SJCRH30 (cell line): Measurements from ENCODE around the gene OR10W1. TPM values are rescaled to one million over a fixed set of nuclear protein-coding genes. Genes with fewer than 3 reads are reported as not detected.

ENCODE experiments used
- DNase-seq, 2 experiments: peaks; one replicate each; pipeline ENCODE4 v3.0.0-alpha.2; 2015 to 2020
- H3K27ac ChIP-seq: fragments of 250-450 bp; sonication (Bioruptor Pico); 2 replicates; pipeline ENCODE4 v1.5.1; 2020; ENCODE audit warnings: mild to moderate bottlenecking, moderate library complexity
- H3K27me3 ChIP-seq: fragments of 250-450 bp; sonication (Bioruptor Pico); 2 replicates; pipeline ENCODE4 v1.5.1; 2020; ENCODE audit warnings: mild to moderate bottlenecking, moderate library complexity
- H3K36me3 ChIP-seq: fragments of 250-450 bp; sonication (Bioruptor Pico); 2 replicates; pipeline ENCODE4 v1.5.1; 2020; ENCODE audit warnings: mild to moderate bottlenecking, moderate library complexity
- H3K4me1 ChIP-seq: fragments of 250-450 bp; sonication (Bioruptor Pico); 2 replicates; pipeline ENCODE4 v1.5.1; 2020; ENCODE audit warnings: mild to moderate bottlenecking, moderate library complexity
- H3K4me3 ChIP-seq: fragments of 250-450 bp; sonication (Bioruptor Pico); 2 replicates; pipeline ENCODE4 v1.5.1; 2020; ENCODE audit warnings: mild to moderate bottlenecking, moderate library complexity
- H3K9me3 ChIP-seq: fragments of 250-450 bp; sonication (Bioruptor Pico); replicated peaks from 2 replicates; pipeline ENCODE4 v1.5.1; 2020; ENCODE audit warnings: mild to moderate bottlenecking, moderate library complexity
- total RNA-seq: library from RNA; depleted of rRNA; stranded (reverse); fragments of >200 nt; shearing (Covaris generic); gene quantifications from 2 replicates; pipeline ENCODE4 v1.2.3, GENCODE V29; 2014; rRNA removed

The OR10W1 gene, protein sequence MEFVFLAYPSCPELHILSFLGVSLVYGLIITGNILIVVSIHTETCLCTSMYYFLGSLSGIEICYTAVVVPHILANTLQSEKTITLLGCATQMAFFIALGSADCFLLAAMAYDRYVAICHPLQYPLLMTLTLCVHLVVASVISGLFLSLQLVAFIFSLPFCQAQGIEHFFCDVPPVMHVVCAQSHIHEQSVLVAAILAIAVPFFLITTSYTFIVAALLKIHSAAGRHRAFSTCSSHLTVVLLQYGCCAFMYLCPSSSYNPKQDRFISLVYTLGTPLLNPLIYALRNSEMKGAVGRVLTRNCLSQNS
- not detected in 2 replicates for total RNA-seq

DNA sequence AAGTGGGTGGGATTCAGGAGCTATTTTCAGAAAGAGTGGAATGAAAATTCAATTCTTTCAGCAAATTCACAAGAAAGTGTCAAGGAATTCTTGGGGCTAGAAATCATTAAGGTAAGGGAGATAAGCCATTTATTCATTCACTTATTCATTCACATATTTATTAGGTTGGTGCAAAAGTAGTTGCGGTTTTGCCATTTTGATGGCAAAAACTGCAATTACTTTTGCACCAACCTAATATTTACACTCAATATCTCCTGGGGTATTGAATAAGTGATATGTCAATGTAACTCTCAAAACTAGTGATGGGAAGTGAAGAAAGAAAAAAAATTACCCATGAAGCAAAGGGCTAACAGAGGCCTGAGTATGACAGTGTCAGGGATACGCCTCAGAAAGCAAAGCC, at the start of gene OR10W1:
OR10W1 (minus strand) TSS at position 119 of the 400 bp plus-strand sequence. CDS start 402 bp downstream, outside the sequence.
- DNase-seq = no peak

DNA sequence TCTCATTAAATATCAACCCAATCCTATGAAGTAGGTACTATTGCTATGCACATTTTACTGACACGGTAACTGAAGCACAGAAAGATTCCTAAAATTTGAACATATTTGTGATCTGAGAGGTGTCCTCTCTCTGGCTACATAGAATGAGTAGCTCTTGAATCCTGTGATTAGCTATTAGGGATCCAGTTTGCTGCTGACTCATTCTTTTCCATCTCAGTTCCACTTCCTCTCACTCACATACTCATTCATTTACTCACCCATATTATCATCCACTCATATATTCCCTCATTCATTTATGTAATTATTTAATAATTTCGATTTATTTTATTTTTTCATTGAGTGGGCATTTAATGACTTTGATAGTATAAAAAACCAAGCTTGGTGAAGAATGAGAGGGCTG, 48.1 kb upstream of the OR10W1 start:
- no peaks in the 10 kb centered on the region for H3K36me3 ChIP-seq
- no peaks in the 10 kb centered on the region for H3K4me1 ChIP-seq
- H3K27me3 ChIP-seq = no peaks in the 10 kb centered on the region
- H3K27ac ChIP-seq = no peak overlapping the region
- no peaks in the 10 kb centered on the region for H3K9me3 ChIP-seq
- H3K4me3 ChIP-seq = no peak overlapping the region
- no peak for DNase-seq

More for the DNA sequence above, at the start of gene OR10W1:
- Histone ChIP-seq H3K4me1 (no peaks in the 10 kb centered on the region), H3K36me3 (no peaks in the 10 kb centered on the region), H3K4me3 (no peak within 1 kb of the TSS), H3K27ac (no peak within 1 kb of the TSS), H3K27me3 (no peaks in the 10 kb centered on the region), H3K9me3 (no peaks in the 10 kb centered on the region)

DNA sequence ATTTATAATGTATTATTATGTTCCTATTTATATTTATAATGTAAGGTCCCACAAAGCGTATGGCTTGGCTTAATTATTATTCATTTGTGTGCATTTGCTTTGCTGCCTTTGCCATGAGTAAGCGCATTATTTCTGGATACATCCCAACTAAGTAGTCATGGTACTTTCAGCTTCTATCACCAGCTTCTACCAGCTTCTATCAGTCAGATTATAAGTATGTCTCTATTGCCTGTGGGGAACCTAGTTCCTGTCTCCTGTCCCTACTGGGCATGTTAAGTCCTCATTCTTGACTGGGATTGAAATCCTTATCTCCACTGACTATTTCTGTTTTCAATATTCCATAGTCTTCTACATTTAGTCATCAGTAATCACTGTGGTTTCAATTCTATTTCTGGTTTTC, 33.5 kb upstream of the OR10W1 start:
- no peak for DNase-seq
- H3K36me3 ChIP-seq = no peaks in the 10 kb centered on the region
- H3K9me3 ChIP-seq = no peaks in the 10 kb centered on the region
- H3K27me3 ChIP-seq = no peaks in the 10 kb centered on the region
- no peak overlapping the region for H3K4me3 ChIP-seq
- H3K4me1 ChIP-seq = no peaks in the 10 kb centered on the region
- H3K27ac ChIP-seq = no peak overlapping the region

DNA sequence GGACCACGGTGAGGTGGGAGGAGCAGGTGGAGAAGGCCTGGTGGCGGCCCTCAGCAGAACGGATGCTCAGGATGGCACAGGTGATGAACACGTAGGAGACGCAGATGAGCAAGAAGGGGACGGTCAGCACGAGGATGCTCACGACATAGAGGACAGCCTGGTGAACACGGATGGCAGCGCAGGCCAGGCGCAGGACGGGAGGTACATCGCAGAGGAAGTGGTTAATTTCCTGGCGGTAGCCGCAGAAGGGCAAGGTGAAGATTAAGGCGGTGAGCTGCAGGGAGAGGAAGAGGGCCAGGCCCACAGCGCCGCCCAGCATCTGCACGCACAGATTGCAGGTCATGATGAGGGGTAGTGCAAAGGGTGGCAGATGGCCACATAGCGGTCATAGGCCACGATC, 24.0 kb upstream of the OR10W1 start:
- no peak overlapping the region for H3K4me3 ChIP-seq
- no peaks in the 10 kb centered on the region for H3K27me3 ChIP-seq
- DNase-seq = no peak
- no peaks in the 10 kb centered on the region for H3K9me3 ChIP-seq
- no peaks in the 10 kb centered on the region for H3K4me1 ChIP-seq
- H3K27ac ChIP-seq = no peak overlapping the region
- H3K36me3 ChIP-seq = no peaks in the 10 kb centered on the region

DNA sequence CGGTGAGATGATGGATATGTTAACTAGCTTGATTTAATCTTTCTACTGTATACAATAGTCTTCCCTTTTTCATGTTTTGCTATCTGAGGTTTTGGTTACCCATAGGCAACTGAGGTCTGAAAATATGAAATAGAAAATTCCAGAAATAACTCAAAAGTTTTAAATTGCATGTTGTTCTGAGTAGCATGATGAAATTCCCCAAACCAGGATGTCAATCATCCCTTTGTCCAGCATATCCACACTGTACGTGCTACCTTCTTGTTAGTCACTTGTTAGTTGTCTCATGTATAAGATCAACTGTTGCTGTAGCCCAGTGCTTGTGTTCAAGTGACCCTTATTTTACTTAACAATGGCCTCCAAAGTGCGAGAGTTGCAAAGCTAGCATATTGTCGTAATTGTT, 21.2 kb upstream of the OR10W1 start:
- no peak for DNase-seq
- H3K27ac ChIP-seq = no peak overlapping the region
- no peak overlapping the region for H3K4me3 ChIP-seq
- no peaks in the 10 kb centered on the region for H3K27me3 ChIP-seq
- H3K4me1 ChIP-seq = no peaks in the 10 kb centered on the region
- no peaks in the 10 kb centered on the region for H3K36me3 ChIP-seq
- no peaks in the 10 kb centered on the region for H3K9me3 ChIP-seq

DNA sequence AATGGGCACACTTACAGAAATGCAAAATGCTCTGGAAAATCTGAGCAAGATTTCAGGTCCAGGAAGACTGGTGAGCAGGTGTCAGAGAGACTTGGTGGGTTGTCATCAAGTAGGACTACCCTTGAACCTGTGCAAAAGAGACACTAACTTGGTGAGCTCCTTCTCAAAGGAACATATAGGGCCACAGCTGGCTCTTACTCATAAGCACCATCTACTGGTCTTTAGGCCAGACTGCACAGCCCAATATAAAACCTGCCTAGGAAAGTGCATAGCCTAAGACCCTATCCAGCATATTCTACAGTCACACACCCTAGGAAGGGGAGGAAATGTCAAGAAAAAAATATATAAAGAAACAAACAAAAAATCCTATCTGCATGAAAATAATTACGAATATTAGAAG, 18.2 kb upstream of the OR10W1 start:
- H3K27ac ChIP-seq = no peak overlapping the region
- no peaks in the 10 kb centered on the region for H3K27me3 ChIP-seq
- no peaks in the 10 kb centered on the region for H3K9me3 ChIP-seq
- H3K4me1 ChIP-seq = no peaks in the 10 kb centered on the region
- peak; percentile 9 to 61 for DNase-seq
- H3K4me3 ChIP-seq = no peak overlapping the region
- no peaks in the 10 kb centered on the region for H3K36me3 ChIP-seq

DNA sequence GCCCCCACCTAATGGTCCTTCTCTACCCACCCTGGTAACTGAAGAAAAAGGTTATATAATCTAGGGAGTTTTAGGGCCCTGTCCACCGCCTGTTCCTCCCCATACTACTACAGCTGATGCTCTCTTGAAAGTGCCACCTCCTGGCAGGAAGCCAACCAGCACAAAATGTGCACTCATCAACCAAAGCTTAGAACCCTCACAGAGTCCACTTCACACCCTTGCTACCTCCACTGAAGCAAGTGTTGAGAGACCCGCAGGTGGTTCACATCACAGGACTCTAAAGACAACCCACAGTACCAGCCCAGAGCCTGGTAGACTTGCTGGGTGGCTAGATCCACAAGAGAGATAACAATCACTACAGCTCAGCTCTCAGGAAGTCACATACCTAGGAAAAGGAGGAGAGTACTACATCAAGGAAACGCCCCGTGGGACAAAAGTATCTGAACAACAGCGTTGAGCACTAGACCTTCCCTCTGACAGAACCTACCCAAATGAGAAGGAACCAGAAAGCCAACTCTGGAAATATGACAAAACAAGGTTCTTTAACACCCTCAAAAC, 17.5 kb upstream of the OR10W1 start:
- H3K36me3 ChIP-seq = no peaks in the 10 kb centered on the region
- DNase-seq = peak; percentile 7 to 29

DNA sequence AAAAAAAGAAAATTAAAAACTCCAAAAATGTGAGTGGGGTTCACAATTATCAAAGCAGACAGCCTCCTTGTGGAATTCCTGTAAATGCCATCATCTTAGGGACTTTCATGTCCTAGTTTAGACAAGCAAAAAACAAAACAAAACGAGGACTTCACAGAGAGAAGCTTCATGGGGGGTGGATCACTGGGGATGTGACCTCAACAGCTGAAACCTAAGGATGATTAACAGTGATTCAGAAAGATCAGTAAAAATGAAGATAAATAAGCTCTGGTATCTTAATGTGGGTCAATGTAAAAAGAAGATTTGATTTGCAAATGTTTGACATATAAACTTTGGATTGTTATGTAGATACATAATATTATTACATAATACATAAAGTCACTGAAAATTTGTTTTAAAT, 8.1 kb upstream of the OR10W1 start:
- H3K9me3 ChIP-seq = no peaks in the 10 kb centered on the region
- no peak overlapping the region for H3K27ac ChIP-seq
- no peak for DNase-seq

More for the DNA sequence above, 17.5 kb upstream of the OR10W1 start:
- Histone ChIP-seq H3K4me3 (no peak overlapping the region), H3K27ac (no peak overlapping the region), H3K9me3 (no peaks in the 10 kb centered on the region), H3K4me1 (no peaks in the 10 kb centered on the region), H3K27me3 (no peaks in the 10 kb centered on the region)

DNA sequence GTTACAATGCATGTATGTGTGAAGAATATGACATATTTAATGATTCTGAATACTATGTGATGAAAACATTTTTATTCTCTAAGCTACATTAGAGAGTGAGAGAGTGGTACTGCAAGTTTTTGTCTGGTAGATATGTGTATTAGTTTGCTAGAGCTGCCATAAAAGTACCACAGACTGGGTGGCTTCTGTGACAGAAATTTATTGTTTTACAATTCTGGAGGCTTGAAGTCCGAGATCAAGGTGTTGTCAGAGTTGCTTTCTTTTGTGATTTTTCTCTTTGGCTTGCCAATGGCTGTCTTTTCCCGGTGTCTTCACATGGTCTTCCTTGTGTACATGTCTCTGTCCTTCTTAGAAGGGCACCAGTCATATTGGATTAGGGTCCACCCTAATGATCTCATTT, 6.9 kb upstream of the OR10W1 start:
- H3K36me3 ChIP-seq = no peaks in the 10 kb centered on the region
- no peak overlapping the region for H3K4me3 ChIP-seq
- H3K27ac ChIP-seq = no peak overlapping the region
- H3K9me3 ChIP-seq = no peaks in the 10 kb centered on the region
- H3K27me3 ChIP-seq = no peaks in the 10 kb centered on the region
- DNase-seq = no peak
- no peaks in the 10 kb centered on the region for H3K4me1 ChIP-seq

More for the DNA sequence above, 8.1 kb upstream of the OR10W1 start:
- Histone ChIP-seq H3K27me3 (no peaks in the 10 kb centered on the region), H3K4me1 (no peaks in the 10 kb centered on the region), H3K4me3 (no peak overlapping the region), H3K36me3 (no peaks in the 10 kb centered on the region)

DNA sequence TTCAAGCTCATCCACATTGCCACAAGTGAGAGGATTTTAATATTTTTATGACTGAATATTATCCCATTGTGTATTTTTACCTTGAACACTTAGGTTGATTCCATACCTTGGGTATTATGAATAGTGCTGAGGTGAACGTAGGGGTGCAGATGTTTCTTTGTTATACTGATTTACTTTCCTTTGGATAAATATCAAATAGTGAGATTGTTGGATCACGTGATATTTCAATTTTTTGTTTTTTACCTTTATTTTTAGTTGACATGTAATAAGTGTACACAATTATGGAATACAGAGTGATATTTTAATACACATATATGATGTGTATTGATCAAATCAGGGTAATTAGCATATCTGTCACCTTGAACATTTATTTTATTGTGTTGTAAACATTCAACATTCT, 8.1 kb downstream of the OR10W1 start:
- no peak for DNase-seq
- no peaks in the 10 kb centered on the region for H3K27me3 ChIP-seq
- H3K27ac ChIP-seq = no peak overlapping the region
- H3K36me3 ChIP-seq = no peaks in the 10 kb centered on the region
- no peaks in the 10 kb centered on the region for H3K4me1 ChIP-seq
- no peaks in the 10 kb centered on the region for H3K9me3 ChIP-seq
- H3K4me3 ChIP-seq = no peak overlapping the region

DNA sequence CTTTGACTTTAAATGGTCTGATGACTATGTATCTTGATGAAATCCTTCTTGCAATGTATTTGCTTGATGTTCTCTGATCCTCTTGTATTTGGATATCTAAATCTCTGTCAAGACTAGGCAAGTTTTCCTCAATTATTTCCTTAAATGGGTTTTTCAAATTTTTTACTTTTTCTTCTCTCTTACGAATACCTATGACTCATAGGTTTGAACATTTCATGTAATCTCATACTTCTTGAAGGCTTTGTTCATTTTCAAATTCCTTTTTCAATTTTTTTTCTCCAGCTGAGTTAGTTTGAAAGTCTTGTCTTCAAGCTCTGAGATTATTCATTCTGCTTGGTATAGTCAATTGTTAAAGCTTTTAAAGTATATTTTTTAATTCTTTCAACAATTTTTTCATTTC, 13.1 kb downstream of the OR10W1 start:
- Histone ChIP-seq H3K9me3 (no peaks in the 10 kb centered on the region), H3K27ac (no peak overlapping the region), H3K4me3 (no peak overlapping the region), H3K36me3 (no peaks in the 10 kb centered on the region), H3K27me3 (no peaks in the 10 kb centered on the region), H3K4me1 (no peaks in the 10 kb centered on the region)
- DNase-seq = no peak

DNA sequence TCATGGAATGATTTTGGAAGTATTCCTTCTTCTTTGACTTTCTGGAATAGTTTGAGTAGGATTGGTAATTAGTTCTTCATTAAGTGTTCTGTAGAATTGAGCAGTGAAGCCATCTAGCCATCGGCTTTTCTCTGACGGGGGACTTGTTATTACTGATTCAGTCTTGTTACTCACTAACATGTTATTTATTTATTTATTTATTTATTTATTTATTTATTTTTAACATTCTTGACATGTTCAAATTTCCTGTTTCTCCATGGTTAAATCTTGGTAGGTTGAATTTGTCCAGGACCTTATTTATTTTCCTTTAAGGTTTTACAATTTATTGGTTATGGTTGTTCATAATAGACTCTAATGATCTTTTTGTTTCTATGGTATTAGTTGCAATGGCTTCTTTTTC, 24.1 kb downstream of the OR10W1 start:
- H3K36me3 ChIP-seq = no peaks in the 10 kb centered on the region
- no peak for DNase-seq
- H3K27me3 ChIP-seq = no peaks in the 10 kb centered on the region
- H3K27ac ChIP-seq = no peak overlapping the region
- H3K9me3 ChIP-seq = no peaks in the 10 kb centered on the region
- H3K4me1 ChIP-seq = no peaks in the 10 kb centered on the region
- no peak overlapping the region for H3K4me3 ChIP-seq

DNA sequence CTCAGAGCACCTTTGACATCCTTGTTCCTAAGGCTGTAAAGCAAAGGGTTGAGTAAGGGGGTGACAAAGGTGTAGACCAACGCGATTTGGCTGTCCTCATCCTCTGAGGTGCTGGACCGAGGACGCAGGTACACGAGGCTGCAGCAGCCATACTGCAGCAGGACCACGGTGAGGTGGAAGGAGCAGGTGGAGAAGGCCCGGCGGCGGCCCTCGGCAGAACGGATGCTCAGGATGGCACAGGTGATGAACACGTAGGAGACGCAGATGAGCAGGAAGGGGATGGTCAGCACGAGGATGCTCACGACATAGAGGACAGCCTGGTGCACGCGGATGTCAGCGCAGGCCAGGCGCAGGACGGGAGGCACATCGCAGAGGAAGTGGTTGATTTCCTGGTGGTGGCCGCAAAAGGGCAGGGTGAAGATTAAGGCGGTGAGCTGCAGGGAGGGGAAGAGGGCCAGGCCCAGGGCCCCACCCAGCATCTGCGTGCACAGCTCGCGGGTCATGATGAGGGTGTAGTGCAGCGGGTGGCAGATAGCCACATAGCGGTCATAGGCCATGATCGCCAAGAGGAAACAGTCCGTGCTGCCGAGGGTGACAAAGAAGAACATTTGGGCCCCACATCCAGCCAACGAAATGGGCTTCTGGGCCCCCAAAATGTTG, 40.0 kb downstream of the OR10W1 start:
- H3K4me1 ChIP-seq = no peaks in the 10 kb centered on the region
- DNase-seq = no peak
- H3K36me3 ChIP-seq = no peaks in the 10 kb centered on the region
- no peaks in the 10 kb centered on the region for H3K9me3 ChIP-seq
- H3K27ac ChIP-seq = no peak overlapping the region
- no peak overlapping the region for H3K4me3 ChIP-seq
- H3K27me3 ChIP-seq = no peaks in the 10 kb centered on the region

DNA sequence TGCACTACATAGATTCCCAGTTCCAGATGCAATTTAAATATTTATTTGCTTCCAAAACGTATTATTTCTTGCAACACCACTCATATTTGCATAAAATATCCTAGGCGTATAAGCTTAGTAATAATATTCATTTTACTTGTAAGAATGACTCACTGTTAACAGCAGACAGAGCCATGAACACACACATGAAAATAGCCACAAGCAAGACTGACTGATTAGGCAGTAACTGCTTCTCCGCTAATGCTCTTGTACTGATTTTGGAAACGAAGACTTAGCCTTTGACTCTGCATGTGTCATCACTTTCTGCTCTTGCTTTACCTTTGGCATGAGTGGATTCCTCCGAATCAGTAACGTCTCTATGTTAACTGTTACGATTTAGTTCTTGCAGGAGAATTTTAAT, 45.3 kb downstream of the OR10W1 start:
- no peaks in the 10 kb centered on the region for H3K9me3 ChIP-seq
- no peak overlapping the region for H3K4me3 ChIP-seq
- H3K27ac ChIP-seq = no peak overlapping the region
- H3K27me3 ChIP-seq = no peaks in the 10 kb centered on the region
- H3K36me3 ChIP-seq = no peaks in the 10 kb centered on the region
- H3K4me1 ChIP-seq = no peaks in the 10 kb centered on the region
- no peak for DNase-seq
